GM21381 (cell line): ENCODE data around the gene CPXCR1.
"Not testable (repeated sequence)": the region's sequence is repeated elsewhere in the genome, so short reads cannot be mapped to it uniquely, and the experiment has no call there.

ENCODE experiments used
- ATAC-seq: cut with Tn5 transposase; IDR thresholded peaks from one replicate; pipeline ENCODE4 v1.9.1; 2021; ENCODE audit warnings: mild to moderate bottlenecking, moderate library complexity; ENCODE audit not compliant: unreplicated experiment

CPXCR1 gene

DNA sequence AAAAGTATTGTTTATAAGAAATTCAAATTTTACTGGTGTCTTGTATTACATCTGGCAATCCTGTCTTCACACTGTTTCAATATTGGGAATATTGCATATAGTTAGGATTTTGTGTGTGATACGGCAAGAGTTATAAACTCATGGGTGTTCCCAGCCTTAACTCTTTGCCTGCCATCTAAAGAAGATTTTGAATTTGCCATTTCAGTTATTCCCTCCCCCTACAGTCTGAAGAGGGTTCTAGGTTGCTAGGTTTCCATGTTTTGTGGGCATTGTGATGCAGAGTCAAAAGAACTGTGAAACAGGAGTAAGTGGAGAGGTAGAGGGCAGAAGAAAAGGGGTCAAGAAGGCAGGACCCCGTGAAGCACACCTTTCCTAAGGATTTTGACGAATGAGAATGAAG is at the start of gene CPXCR1:
TSS of gene CPXCR1 (plus strand) at position 301 of the 400 bp plus-strand sequence. CDS start 6,190 bp downstream, outside the sequence.
- no peak for ATAC-seq

DNA sequence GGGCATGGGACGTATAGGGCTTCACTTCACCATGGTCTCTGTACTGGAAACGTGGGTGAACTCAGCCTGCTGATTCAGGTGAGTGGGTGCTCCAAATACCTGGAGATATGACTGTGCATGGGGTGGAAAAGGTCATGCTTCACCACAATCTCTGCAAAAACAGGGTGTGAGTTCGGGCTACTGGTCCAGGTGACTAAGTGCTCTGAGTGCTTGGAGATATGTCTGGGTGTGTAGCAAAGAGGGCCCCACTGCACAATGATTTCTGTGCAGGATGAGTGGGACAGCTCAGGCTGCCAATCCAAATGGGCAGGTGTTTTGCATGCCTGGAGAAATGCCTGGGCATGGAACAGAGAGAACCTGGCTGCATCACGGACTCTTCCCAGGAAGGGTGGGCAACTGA is 11.2 kb upstream of the CPXCR1 start:
- ATAC-seq: no peak

DNA sequence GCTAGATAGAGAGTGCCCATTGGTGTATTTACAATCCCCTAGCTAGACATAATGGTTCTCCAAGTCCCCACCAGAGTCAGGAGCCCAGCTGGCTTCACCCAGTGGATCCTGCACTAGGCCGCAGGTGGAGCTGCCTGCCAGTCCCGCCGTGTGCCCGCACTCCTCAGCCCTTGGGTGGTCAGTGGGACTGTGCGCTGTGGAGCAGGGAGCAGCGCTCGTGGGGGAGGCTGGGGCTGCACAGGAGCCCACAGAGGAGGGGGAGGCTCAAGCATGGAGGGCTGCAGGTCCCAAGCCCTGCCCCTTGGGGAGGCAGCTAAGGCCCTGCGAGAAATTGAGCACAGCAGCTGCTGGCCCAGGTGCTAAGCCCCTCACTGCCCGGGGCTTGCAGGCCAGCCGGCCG is 810 bp upstream of the CPXCR1 start:
- not testable (repeated sequence) for ATAC-seq

DNA sequence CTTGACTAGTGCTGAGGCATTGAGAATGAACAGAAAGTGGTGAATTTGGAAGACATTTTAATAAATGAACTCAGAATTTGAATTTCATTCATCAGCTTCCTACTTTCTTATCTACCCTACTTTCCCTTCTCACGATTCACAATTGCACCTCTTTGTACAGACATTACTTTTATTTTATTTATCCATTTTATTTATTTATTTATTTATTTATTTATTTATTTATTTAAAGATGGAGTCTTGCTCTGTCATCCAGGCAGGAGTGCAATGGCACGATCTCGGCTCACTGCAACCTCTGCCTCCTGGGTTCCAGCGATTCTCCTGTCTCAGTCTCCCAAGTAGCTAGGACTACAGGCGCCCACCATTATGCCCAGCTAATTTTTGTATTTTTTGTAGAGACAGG is 5.3 kb downstream of the CPXCR1 start:
- ATAC-seq: not testable (repeated sequence)

DNA sequence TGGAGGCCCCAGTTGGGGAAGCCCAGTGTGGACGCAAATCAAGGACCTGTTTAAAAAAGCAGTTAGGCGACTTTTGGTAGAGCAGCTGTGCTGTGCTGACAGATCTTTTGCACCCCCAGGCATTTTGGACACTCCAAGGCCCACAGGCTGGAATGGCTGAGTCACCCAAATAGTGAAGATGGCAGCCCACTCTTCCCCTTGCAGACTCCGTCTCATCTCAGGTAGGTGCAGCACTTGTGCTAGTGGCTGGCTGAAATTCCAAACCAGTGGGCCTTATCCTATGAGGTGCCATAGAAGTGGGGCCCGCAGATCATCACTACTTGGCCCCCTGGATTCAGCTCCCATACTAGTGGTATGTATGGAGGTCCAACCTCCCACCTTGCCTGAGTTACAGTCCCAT is 42.8 kb downstream of the CPXCR1 start:
- ATAC-seq: no peak
